Measurements from ENCODE around the gene IGSF5.
"Not testable (repeated sequence)": the region's sequence is repeated elsewhere in the genome, so short reads cannot be mapped to it uniquely, and the experiment has no call there.

IGSF5 gene

DNA sequence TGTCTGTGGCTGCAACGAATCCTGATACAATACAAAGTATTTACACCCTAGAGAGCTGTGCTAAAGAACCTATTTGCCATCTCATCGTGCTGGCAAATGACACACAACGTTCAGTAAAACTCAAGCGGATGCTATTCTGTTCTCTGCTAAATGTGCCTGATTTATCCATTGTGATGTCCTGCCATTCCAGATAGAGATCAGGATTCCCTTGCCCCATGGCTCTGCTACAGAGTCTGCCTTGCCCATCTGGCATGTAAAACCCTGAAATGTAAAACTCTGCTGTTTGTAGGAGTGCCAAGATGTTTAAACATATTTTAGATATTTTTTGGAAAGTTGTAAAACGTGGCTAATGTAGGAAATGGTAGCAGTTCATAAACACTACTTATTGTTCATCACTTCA lies 20.0 kb upstream of the IGSF5 start:
- H3K4me1 Mint-ChIP-seq: no peaks in the 10 kb centered on the region
- ATAC-seq (no peak), DNase-seq (no peak)
- H3K4me3 Mint-ChIP-seq: no peak overlapping the region
- H3K9me3 Mint-ChIP-seq: no peaks in the 10 kb centered on the region
- no peaks in the 10 kb centered on the region for H3K36me3 Mint-ChIP-seq (ENCODE audit: low read depth)
- no peak overlapping the region for H3K27ac Mint-ChIP-seq
- peaks cover 8% of the 10 kb centered on the region for H3K27me3 Mint-ChIP-seq

GRCh38 chr21:39726133-39726532 lies 18.9 kb upstream of the IGSF5 start:
- Mint-ChIP-seq H3K4me1 (no peaks in the 10 kb centered on the region), H3K4me3 (no peak overlapping the region), H3K9me3 (no peaks in the 10 kb centered on the region), H3K27ac (no peak overlapping the region), H3K27me3 (peaks cover 8% of the 10 kb centered on the region), H3K36me3 (ENCODE audit: low read depth) (no peaks in the 10 kb centered on the region)
- no peak for DNase-seq
- ATAC-seq: no peak

- no peaks in the 10 kb centered on the region for H3K9me3 Mint-ChIP-seq
- peaks cover 5% of the 10 kb centered on the region for H3K27me3 Mint-ChIP-seq
- H3K4me1 Mint-ChIP-seq: no peaks in the 10 kb centered on the region
- no peak overlapping the region for H3K27ac Mint-ChIP-seq
- no peaks in the 10 kb centered on the region for H3K36me3 Mint-ChIP-seq (ENCODE audit: low read depth)
- no peak overlapping the region for H3K4me3 Mint-ChIP-seq
- no peak for ATAC-seq
- no peak for DNase-seq
These were observed 17.4 kb upstream of the IGSF5 start for GRCh38 chr21:39727401-39728120.

DNA sequence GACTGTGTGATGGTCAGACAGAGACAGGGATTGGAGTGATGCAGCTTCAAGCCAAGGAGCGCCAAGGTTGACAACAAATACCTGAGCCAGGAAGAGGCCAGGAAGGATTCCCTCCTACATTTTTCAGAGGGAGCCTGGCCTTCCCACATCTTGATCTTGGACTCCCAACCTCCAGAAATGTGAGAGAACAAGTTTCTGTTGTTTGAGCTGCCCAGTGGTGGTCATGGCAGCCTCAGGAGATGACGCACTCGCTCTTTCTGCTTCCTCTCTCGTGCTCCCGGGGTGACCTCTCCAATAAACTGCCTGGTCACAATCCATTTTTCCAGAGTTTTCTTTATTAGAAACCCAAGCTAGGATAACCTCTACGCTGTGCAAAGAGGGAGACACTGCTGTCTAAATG lies 16.6 kb upstream of the IGSF5 start:
- DNase-seq: no peak
- no peak for ATAC-seq
- H3K36me3 Mint-ChIP-seq (ENCODE audit: low read depth): no peaks in the 10 kb centered on the region
- H3K4me1 Mint-ChIP-seq: no peaks in the 10 kb centered on the region
- H3K27ac Mint-ChIP-seq: no peak overlapping the region
- peaks cover 3% of the 10 kb centered on the region for H3K27me3 Mint-ChIP-seq
- no peaks in the 10 kb centered on the region for H3K9me3 Mint-ChIP-seq
- no peak overlapping the region for H3K4me3 Mint-ChIP-seq

DNA sequence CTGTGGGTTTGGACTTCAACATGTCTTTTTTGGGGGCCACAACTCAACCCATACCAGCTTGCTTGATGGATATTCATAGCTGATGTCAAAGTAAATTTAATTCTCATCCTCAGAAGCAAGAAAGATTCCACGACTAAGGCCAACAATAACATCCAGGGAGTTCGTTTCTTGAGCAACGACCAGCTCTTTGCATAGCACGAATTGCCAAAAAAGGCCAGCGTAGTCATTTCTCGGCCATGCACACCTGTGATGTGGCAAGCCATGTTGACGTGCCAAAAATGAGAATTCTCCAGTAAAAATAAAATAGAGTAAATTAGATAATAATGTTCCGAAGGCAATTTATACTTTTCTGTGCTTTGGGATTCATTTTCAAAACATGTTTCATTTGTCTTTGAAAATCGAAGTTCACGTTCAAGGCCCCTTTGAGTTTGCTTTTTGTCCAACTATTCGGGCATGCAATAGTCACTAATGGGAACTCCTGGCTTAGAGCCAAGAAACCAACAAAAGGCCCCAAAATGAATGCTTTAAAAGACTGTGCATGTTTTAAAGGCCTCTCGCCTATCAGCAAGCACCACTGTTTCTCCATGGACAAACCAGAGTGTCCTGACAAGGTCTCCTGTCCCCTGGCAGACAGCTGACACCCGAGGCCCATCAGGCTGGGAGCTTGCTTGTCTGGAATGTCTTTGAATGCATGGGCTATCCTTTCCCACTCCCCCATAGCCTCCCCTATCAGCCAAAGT lies 14.4 kb upstream of the IGSF5 start:
- Mint-ChIP-seq H3K4me3 (no peak overlapping the region), H3K9me3 (no peaks in the 10 kb centered on the region), H3K36me3 (ENCODE audit: low read depth) (no peaks in the 10 kb centered on the region), H3K27me3 (peaks cover 5% of the 10 kb centered on the region), H3K27ac (no peak overlapping the region), H3K4me1 (no peaks in the 10 kb centered on the region)
- DNase-seq: no peak
- ATAC-seq: no peak

DNA sequence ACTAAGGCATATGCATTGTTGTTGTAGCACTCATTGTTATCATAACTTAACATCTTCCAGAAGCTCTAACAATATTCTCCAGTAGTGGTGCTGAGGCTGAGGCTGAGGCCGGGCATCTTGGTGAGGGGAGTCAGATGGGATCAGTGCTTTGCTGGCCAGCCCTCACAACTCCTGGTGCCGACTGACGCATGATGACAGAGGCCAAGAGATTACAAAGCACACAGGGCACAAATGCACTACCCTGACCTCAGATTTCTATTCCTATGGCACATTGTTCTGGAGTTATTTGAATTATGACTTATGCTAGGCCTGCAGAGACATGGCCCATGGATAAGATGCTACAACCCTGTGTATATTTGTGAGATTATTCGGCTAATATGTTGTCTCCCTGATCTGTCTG lies 8.3 kb upstream of the IGSF5 start:
- H3K36me3 Mint-ChIP-seq (ENCODE audit: low read depth): no peaks in the 10 kb centered on the region
- DNase-seq (no peak), ATAC-seq (no peak)
- peaks cover 3% of the 10 kb centered on the region for H3K27me3 Mint-ChIP-seq
- H3K4me3 Mint-ChIP-seq: no peak overlapping the region
- H3K27ac Mint-ChIP-seq: no peak overlapping the region
- H3K9me3 Mint-ChIP-seq: no peaks in the 10 kb centered on the region
- no peaks in the 10 kb centered on the region for H3K4me1 Mint-ChIP-seq

- Mint-ChIP-seq H3K9me3 (no peaks in the 10 kb centered on the region), H3K27me3 (peaks cover 3% of the 10 kb centered on the region), H3K27ac (no peak overlapping the region), H3K36me3 (ENCODE audit: low read depth) (no peaks in the 10 kb centered on the region), H3K4me1 (no peaks in the 10 kb centered on the region), H3K4me3 (no peak overlapping the region)
- ATAC-seq (no peak), DNase-seq (no peak)
These were observed 7.5 kb upstream of the IGSF5 start for GRCh38 chr21:39737376-39738000.

DNA sequence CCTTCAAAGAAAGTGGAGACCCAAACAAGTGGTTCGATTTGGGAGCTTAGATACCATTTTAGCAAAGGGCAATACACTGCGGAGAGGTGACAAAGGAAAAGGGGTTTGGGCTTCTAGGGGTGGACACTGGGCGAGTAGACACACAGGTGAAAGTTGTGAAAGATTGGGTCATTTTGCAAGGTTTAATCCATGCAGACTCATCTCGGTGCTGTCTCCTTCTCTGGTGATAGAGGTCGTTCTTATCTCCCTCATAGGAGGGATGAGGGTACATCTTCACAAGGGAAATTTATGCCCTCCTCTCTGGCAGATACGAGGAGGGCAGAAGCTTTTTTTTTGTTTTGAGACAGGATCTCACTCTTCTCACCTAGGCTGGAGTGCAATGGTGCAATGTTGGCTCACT lies 6.4 kb upstream of the IGSF5 start:
- DNase-seq (no peak), ATAC-seq (no peak)
- H3K4me1 Mint-ChIP-seq: no peaks in the 10 kb centered on the region
- H3K27me3 Mint-ChIP-seq: peaks cover 3% of the 10 kb centered on the region
- H3K36me3 Mint-ChIP-seq (ENCODE audit: low read depth): no peaks in the 10 kb centered on the region
- H3K27ac Mint-ChIP-seq: no peak overlapping the region
- H3K9me3 Mint-ChIP-seq: no peaks in the 10 kb centered on the region
- no peak overlapping the region for H3K4me3 Mint-ChIP-seq

DNA sequence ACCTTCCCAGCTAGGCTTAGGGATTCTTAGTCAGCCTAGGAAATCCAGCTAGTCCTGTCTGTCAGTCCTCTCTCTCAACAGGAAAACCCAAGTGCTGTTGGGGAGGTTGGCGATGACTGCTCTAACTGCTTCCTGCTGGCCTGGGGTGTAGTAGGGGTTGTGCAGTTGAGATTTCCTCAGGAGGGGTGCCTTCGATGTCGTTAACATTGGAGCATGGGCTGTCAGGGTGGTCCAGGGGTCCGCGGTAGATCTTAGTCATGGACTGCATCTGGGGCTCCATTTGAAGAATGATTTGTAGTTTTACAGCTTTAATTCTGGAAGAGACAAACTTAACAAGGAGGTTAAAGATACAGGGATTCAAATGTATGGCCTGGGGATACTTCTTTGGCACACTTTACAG lies 5.5 kb upstream of the IGSF5 start:
- H3K4me3 Mint-ChIP-seq; ATAC-seq; H3K4me1 Mint-ChIP-seq; H3K36me3 Mint-ChIP-seq (ENCODE audit: low read depth); H3K27me3 Mint-ChIP-seq; H3K27ac Mint-ChIP-seq; DNase-seq; H3K9me3 Mint-ChIP-seq: not testable (repeated sequence)

DNA sequence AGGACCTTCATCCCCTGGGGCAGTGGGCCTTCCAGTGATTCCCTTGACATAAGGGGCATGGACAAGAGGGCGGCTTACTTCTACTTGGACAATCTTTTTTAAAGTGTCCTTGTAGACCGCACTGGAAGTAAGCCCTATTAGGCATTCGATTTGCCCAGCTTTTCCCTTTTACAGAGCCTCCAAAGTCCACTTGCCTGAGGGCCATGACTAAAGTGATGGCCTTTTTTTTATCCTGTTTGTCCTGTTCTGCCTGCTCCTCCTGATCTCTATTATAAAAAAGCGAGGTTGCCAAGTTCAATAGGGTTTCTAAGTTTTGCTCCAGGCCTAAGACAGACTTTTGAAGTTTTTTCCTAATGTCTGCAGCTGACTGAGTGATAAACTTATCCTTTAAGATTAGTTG lies 2.4 kb upstream of the IGSF5 start:
- H3K27me3 Mint-ChIP-seq; DNase-seq; H3K9me3 Mint-ChIP-seq; H3K4me1 Mint-ChIP-seq; ATAC-seq; H3K36me3 Mint-ChIP-seq (ENCODE audit: low read depth); H3K27ac Mint-ChIP-seq; H3K4me3 Mint-ChIP-seq: not testable (repeated sequence)

DNA sequence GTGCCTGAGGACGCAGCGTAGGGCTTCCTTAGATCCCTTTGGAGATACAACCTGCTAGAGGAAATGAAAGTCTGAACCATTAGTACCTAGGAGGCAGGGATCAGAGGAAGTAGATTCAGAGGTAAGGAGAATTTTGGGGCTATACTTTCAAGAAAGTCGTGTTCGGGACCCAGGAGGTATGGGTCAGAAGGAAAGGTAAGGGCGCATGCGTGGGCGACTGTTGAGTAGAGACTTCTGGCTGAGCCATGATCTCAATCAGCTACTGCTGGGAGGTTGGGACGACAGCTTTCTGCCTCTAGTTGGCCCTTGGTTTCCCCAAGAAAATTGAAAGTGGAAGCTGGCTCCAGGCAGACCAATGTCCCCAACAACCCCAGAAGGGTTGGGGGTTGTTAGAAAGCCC lies 349 bp downstream of the IGSF5 start:
- ATAC-seq; H3K4me1 Mint-ChIP-seq; H3K9me3 Mint-ChIP-seq; H3K27me3 Mint-ChIP-seq; DNase-seq; H3K36me3 Mint-ChIP-seq (ENCODE audit: low read depth); H3K4me3 Mint-ChIP-seq; H3K27ac Mint-ChIP-seq: not testable (repeated sequence)

DNA sequence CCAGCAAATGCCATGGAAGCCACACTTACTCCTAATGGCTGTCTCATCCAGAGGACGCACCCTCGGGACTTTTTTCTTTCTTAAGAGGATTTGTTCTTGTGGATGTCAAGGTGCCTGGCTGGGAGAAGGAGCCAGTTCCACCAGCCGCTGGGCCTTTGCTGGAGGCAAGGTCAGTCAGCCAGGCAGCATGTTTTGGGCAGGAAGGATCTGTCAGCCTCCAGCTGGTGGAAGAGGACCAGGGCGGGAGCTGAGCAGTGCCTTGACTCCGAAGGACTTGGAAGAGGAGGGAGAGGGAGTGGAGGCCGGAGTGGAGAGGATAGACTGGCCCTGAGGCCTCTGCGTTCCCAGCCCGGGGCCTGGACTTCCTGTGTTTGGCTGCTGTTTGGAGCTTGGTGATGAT lies 5.7 kb downstream of the IGSF5 start:
- Mint-ChIP-seq H3K36me3 (ENCODE audit: low read depth) (no peaks in the 10 kb centered on the region), H3K27me3 (no peaks in the 10 kb centered on the region), H3K4me3 (no peak overlapping the region), H3K27ac (no peak overlapping the region), H3K9me3 (peaks cover 3% of the 10 kb centered on the region), H3K4me1 (no peaks in the 10 kb centered on the region)
- ATAC-seq (no peak), DNase-seq (no peak)

DNA sequence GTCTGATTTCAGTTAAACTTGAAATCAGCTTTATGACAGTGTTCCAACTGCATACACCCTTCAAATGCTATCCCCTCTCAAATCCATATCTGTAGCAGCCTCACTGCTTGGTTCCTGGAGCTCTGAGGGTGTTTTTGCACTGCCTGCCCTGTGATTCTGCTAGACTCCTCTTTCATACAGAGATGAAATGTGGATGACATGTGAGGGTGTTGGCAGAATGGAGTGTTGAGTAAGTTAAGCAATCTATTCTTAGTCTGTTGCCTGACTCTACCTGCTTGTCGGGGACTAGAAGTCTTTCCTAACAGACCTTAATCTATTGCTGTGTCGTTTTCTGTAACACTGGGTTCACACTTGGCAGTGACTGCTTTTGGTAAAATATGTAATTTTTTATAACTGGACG lies 9.8 kb downstream of the IGSF5 start:
- H3K36me3 Mint-ChIP-seq (ENCODE audit: low read depth): no peaks in the 10 kb centered on the region
- no peaks in the 10 kb centered on the region for H3K27me3 Mint-ChIP-seq
- H3K27ac Mint-ChIP-seq: no peak overlapping the region
- H3K9me3 Mint-ChIP-seq: no peaks in the 10 kb centered on the region
- H3K4me1 Mint-ChIP-seq: no peaks in the 10 kb centered on the region
- H3K4me3 Mint-ChIP-seq: no peak overlapping the region
- ATAC-seq: no peak
- no peak for DNase-seq

- H3K4me1 Mint-ChIP-seq: no peaks in the 10 kb centered on the region
- no peak for ATAC-seq
- H3K27ac Mint-ChIP-seq: no peak overlapping the region
- H3K27me3 Mint-ChIP-seq: no peaks in the 10 kb centered on the region
- H3K36me3 Mint-ChIP-seq (ENCODE audit: low read depth): no peaks in the 10 kb centered on the region
- no peak overlapping the region for H3K4me3 Mint-ChIP-seq
- DNase-seq: no peak
- H3K9me3 Mint-ChIP-seq: no peaks in the 10 kb centered on the region
These were observed 11.3 kb downstream of the IGSF5 start for GRCh38 chr21:39756285-39756684.

- H3K27ac Mint-ChIP-seq: no peak overlapping the region
- no peaks in the 10 kb centered on the region for H3K4me1 Mint-ChIP-seq
- DNase-seq (no peak), ATAC-seq (no peak)
- H3K9me3 Mint-ChIP-seq: no peaks in the 10 kb centered on the region
- no peak overlapping the region for H3K4me3 Mint-ChIP-seq
- H3K36me3 Mint-ChIP-seq (ENCODE audit: low read depth): no peaks in the 10 kb centered on the region
- H3K27me3 Mint-ChIP-seq: peaks cover 2% of the 10 kb centered on the region
These were observed 18.4 kb downstream of the IGSF5 start for GRCh38 chr21:39763272-39763970.
